Mesothelial cell of epicardium (in vitro differentiated cells): Measurements from ENCODE around the gene UBE2Z. TPM values are rescaled to one million over a fixed set of nuclear protein-coding genes. Genes with fewer than 3 reads are reported as not detected.

Source experiments
- DNase-seq, 2 experiments: peaks; one replicate each; pipeline ENCODE4 v3.0.0; 2021; ENCODE audit warnings: low spot score in 2 of 2; ENCODE audit not compliant: unreplicated experiment in 2 of 2
- H3K27ac Mint-ChIP-seq: 2 replicates; pipeline ENCODE4 v1.8.0; 2021; ENCODE audit warnings: mixed read lengths
- H3K27me3 Mint-ChIP-seq: 2 replicates; pipeline ENCODE4 v1.8.0; 2021; ENCODE audit warnings: low read depth, mixed read lengths
- H3K36me3 Mint-ChIP-seq: 2 replicates; pipeline ENCODE4 v1.8.0; 2021; ENCODE audit warnings: mixed read lengths
- H3K4me1 Mint-ChIP-seq: 2 replicates; pipeline ENCODE4 v1.8.0; 2021; ENCODE audit warnings: mixed read lengths
- H3K4me3 Mint-ChIP-seq: 2 replicates; pipeline ENCODE4 v1.8.0; 2021; ENCODE audit warnings: mild to moderate bottlenecking, moderate library complexity, mixed read lengths
- H3K9me3 Mint-ChIP-seq: 2 replicates; pipeline ENCODE4 v1.8.0; 2021; ENCODE audit warnings: mixed read lengths
- total RNA-seq: library from RNA; stranded (reverse); gene quantifications from 3 replicates; pipeline ENCODE4 v1.2.1, GENCODE V29; 2021
- TF ChIP-seq, protein P1 (sequence below): fragments of 200-600 bp; sonication (generic); IDR thresholded peaks from one replicate; pipeline ENCODE4 v1.5.0; 2021; ENCODE audit warnings: antibody characterized with exemption; ENCODE audit not compliant: unreplicated experiment

UBE2Z gene
- total RNA-seq, result 85.8 to 89.8 TPM (median 88.1 TPM) in 3 replicates

DNA sequence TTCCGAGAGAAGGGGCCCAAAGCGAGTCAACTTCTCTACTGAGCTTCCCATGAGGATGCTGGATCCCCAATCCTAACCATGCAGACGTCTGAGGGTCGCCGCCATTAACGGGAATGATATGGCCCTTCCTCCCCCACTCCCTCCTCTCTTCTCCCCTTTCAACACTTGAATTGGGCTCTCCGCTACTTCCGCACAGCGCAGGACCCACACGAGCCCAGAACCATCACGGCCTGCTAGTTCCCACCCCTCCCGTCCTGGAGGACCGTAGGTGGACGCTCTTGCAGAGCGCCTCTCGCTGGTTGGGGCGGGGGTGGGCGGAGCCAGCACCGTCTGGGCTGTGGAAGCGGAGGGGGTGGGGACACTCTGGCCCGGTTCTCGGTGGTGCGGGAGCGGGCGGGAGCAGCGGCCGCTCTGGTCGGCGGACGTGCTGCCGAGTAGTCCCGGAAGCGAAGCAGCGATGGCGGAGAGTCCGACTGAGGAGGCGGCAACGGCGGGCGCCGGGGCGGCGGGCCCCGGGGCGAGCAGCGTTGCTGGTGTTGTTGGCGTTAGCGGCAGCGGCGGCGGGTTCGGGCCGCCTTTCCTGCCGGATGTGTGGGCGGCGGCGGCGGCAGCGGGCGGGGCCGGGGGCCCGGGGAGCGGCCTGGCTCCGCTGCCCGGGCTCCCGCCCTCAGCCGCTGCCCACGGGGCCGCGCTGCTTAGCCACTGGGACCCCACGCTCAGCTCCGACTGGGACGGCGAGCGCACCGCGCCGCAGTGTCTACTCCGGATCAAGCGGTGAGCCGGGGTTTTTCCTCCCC is at the start of gene UBE2Z:
Gene UBE2Z, plus strand, starts transcription at position 361 of the 797 bp plus-strand sequence. Its CDS starts 97 bp downstream, at position 458.
- Mint-ChIP-seq H3K36me3 (peaks cover 8% of the 10 kb centered on the region), H3K9me3 (no peaks in the 10 kb centered on the region), H3K27me3 (no peaks in the 10 kb centered on the region), H3K27ac (peak within 1 kb of the TSS; percentile 97), H3K4me3 (peak within 1 kb of the TSS; percentile 81), H3K4me1 (peaks cover 33% of the 10 kb centered on the region)
- TF ChIP-seq, protein P1, sequence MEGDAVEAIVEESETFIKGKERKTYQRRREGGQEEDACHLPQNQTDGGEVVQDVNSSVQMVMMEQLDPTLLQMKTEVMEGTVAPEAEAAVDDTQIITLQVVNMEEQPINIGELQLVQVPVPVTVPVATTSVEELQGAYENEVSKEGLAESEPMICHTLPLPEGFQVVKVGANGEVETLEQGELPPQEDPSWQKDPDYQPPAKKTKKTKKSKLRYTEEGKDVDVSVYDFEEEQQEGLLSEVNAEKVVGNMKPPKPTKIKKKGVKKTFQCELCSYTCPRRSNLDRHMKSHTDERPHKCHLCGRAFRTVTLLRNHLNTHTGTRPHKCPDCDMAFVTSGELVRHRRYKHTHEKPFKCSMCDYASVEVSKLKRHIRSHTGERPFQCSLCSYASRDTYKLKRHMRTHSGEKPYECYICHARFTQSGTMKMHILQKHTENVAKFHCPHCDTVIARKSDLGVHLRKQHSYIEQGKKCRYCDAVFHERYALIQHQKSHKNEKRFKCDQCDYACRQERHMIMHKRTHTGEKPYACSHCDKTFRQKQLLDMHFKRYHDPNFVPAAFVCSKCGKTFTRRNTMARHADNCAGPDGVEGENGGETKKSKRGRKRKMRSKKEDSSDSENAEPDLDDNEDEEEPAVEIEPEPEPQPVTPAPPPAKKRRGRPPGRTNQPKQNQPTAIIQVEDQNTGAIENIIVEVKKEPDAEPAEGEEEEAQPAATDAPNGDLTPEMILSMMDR, result no peak
- DNase-seq, result peak; percentile 78 to 82

DNA sequence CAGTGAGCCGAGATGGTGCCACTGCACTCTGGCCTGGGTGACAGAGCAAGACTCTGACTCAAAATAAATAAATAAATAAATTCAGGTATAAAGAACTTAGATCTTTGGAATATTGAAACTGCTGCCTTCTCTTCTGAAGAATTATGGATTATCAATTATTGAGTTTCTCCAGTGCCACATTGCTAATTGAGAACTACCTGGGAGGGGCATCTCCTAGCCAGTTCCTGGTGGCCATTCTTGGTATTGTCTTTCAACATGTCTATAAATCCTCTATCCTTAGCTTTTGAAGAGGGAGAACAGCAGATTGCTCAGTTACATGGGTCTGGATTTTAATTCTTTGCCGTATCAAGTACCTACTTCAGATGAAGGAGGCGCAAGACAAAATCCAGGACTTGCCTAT is 48.2 kb upstream of the UBE2Z start:
- no peaks in the 10 kb centered on the region for H3K27me3 Mint-ChIP-seq
- H3K36me3 Mint-ChIP-seq, result peaks cover 29% of the 10 kb centered on the region
- H3K4me1 Mint-ChIP-seq, result no peaks in the 10 kb centered on the region
- no peaks in the 10 kb centered on the region for H3K9me3 Mint-ChIP-seq
- H3K27ac Mint-ChIP-seq, result no peak overlapping the region
- DNase-seq, result no peak
- TF ChIP-seq, protein P1, result peak; percentile 62
- no peak overlapping the region for H3K4me3 Mint-ChIP-seq

DNA sequence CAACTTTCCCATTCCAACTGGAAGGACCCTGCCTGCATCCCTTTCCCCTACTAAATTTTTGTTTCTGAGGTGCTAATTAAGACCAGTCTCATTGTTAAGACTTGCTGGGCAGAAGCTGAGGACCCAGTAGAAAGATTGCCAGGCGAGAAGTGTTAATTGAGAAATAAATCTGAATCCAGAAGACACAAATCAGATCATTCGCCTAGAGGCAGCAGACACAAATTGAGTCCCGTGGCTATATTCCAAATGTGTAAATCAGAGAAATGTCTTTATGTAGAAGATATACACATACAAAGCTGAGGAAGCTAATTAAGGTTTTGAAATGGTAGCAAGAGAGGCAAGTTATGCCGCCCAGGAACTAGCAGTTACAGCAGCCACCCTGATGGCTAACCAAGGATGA is 47.8 kb upstream of the UBE2Z start:
- DNase-seq, result no peak
- H3K4me1 Mint-ChIP-seq, result no peaks in the 10 kb centered on the region
- H3K27ac Mint-ChIP-seq, result no peak overlapping the region
- peaks cover 31% of the 10 kb centered on the region for H3K36me3 Mint-ChIP-seq
- no peaks in the 10 kb centered on the region for H3K27me3 Mint-ChIP-seq
- TF ChIP-seq, protein P1, result peak; percentile 12
- no peaks in the 10 kb centered on the region for H3K9me3 Mint-ChIP-seq
- no peak overlapping the region for H3K4me3 Mint-ChIP-seq

DNA sequence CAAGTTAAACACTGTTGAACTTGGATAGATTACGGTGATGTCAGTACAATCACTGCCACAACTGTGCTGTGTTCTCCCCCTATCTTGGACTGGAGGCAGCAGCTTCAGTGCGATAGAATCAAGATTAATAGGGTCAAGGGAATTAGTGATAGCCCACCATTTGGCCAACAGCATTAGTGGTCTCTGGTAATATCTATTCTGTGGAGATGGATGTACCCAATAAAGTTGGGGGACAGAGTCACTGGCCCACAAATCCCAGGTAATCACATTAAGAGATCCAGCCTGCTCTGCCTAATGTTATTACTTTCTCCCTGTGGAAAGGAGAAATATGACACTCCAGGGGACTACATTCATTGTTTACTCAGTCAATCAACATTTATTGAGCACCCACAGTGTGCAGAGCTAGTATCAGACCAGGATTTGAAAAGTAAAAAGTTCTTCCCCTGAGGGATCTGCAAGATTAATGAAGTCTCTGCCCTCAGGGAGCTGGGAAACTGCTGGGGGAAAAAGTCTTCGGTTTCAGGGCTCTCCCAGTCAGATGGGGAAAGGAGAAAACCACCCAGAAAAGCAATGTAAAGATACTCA is 39.2 kb upstream of the UBE2Z start:
- no peaks in the 10 kb centered on the region for H3K27me3 Mint-ChIP-seq
- no peak overlapping the region for H3K27ac Mint-ChIP-seq
- H3K4me3 Mint-ChIP-seq, result no peak overlapping the region
- TF ChIP-seq, protein P1, result no peak
- H3K36me3 Mint-ChIP-seq, result peaks cover 14% of the 10 kb centered on the region
- no peaks in the 10 kb centered on the region for H3K9me3 Mint-ChIP-seq
- H3K4me1 Mint-ChIP-seq, result peaks cover 13% of the 10 kb centered on the region
- no peak for DNase-seq

DNA sequence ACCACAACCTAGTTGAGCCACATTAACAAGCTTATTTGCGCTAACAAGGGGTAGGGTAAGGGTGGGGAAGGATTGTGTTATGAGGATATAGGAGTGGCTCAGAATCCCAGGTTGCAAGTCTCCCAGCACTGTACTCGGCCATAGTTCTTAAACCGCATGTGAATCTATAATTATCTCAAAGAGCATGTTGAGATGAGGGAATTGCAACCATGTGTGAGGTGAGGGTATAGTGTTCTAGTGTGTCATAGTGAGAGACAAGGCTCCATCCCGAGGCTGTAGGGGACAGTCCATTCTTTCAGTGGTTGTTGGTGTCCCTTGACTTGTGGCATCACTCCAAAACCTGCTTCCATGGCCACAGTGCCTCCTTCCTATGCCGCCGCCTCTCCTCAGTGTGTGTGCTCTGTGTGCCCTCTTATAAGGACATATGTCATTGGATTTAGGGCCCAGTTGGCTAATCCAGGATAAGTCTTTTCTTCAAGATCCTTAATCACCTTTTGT is 38.3 kb upstream of the UBE2Z start:
- Mint-ChIP-seq H3K27ac (no peak overlapping the region), H3K4me3 (no peak overlapping the region), H3K9me3 (no peaks in the 10 kb centered on the region), H3K4me1 (peaks cover 15% of the 10 kb centered on the region), H3K27me3 (peaks cover 1% of the 10 kb centered on the region), H3K36me3 (peaks cover 7% of the 10 kb centered on the region)
- TF ChIP-seq, protein P1, result no peak
- DNase-seq, result no peak
